HL-60/S4 treated with retinoic acid at 250 ng/mL for 4 days and 3 days (cell line): ENCODE data around the gene KCNQ1.

Source experiments
- in situ Hi-C: fragments of 300-500 bp; cut with MboI; formaldehyde crosslinking; loops from 2 replicates; pipeline ENCODE4 v1.7.0; 2022; ENCODE audit warnings: low sequenced_read_pairs

Gene KCNQ1

GRCh38 chr11:2778630-2779498 lies 334.1 kb downstream of the KCNQ1 start:
- in situ Hi-C loops, result no loop called here

- in situ Hi-C loops, result no loop called here
These were observed 334.7 kb downstream of the KCNQ1 start for GRCh38 chr11:2779499-2779980.

- in situ Hi-C loops, result no loop called here
These were observed 335.4 kb downstream of the KCNQ1 start for GRCh38 chr11:2779981-2780849.

- in situ Hi-C loops, result no loop called here
These were observed 336.1 kb downstream of the KCNQ1 start for GRCh38 chr11:2780850-2781407.

GRCh38 chr11:2781408-2782274 lies 336.8 kb downstream of the KCNQ1 start:
- in situ Hi-C loops, result no loop called here

GRCh38 chr11:2782769-2783168 lies 338.0 kb downstream of the KCNQ1 start:
- in situ Hi-C loops, result no loop called here

GRCh38 chr11:2783536-2784082 lies 338.8 kb downstream of the KCNQ1 start:
- in situ Hi-C loops, result no loop called here

- in situ Hi-C loops, result no loop called here
These were observed 343.0 kb downstream of the KCNQ1 start for GRCh38 chr11:2787816-2788167.

GRCh38 chr11:2788168-2789071 lies 343.6 kb downstream of the KCNQ1 start:
- in situ Hi-C loops, result no loop called here

- in situ Hi-C loops, result no loop called here
These were observed 344.5 kb downstream of the KCNQ1 start for GRCh38 chr11:2789331-2789730.

GRCh38 chr11:2789791-2790567 lies 345.2 kb downstream of the KCNQ1 start:
- in situ Hi-C loops, result no loop called here

- in situ Hi-C loops, result no loop called here
These were observed 345.7 kb downstream of the KCNQ1 start for GRCh38 chr11:2790568-2790921.

- in situ Hi-C loops, result no loop called here
These were observed 346.3 kb downstream of the KCNQ1 start for GRCh38 chr11:2791139-2791520.

- in situ Hi-C loops, result no loop called here
These were observed 346.9 kb downstream of the KCNQ1 start for GRCh38 chr11:2791521-2792380.

- in situ Hi-C loops, result no loop called here
These were observed 347.8 kb downstream of the KCNQ1 start for GRCh38 chr11:2792381-2793250.

- in situ Hi-C loops, result no loop called here
These were observed 348.9 kb downstream of the KCNQ1 start for GRCh38 chr11:2793701-2794045.
